NB4 (cell line): ENCODE results near the gene TSC1.

ENCODE experiments used
- DNase-seq: peaks from one replicate; pipeline ENCODE4 v3.0.0; 2010; ENCODE audit warnings: low read depth
- H3K4me3 ChIP-seq: one replicate; pipeline ENCODE4 v1.5.1; 2011; ENCODE audit warnings: mild to moderate bottlenecking, low read depth, low read length, moderate library complexity
- CTCF ChIP-seq: IDR thresholded peaks from one replicate; pipeline ENCODE4 v1.5.1; 2012; ENCODE audit warnings: low read depth, low read length
- MAX ChIP-seq: IDR thresholded peaks from 2 replicates; pipeline ENCODE4 v1.6.1; 2011; ENCODE audit warnings: low read depth, low read length
- MYC ChIP-seq: IDR thresholded peaks from 2 replicates; pipeline ENCODE4 v1.6.1; 2011; ENCODE audit warnings: low read depth, low read length
- POLR2A ChIP-seq: IDR thresholded peaks from 2 replicates; pipeline ENCODE4 v1.6.1; 2011; ENCODE audit warnings: mild to moderate bottlenecking; ENCODE audit not compliant: insufficient read length; ENCODE audit errors: extremely low read depth

TSC1 gene

GRCh38 chr9:132894862-132895835 lies 49.3 kb downstream of the TSC1 start:
- H3K4me3 ChIP-seq, result no peak overlapping the region
- DNase-seq, result no peak
- TF ChIP-seq MAX, result no peak
- TF ChIP-seq MYC, result no peak

- TF ChIP-seq MAX (no peak), MYC (no peak), POLR2A (no peak), CTCF (no peak)
- no peak overlapping the region for H3K4me3 ChIP-seq
- no peak for DNase-seq
These were observed 50.1 kb downstream of the TSC1 start for GRCh38 chr9:132894346-132894745.

- no peak for DNase-seq
- no peak for TF ChIP-seq MYC
- TF ChIP-seq POLR2A, result no peak
- TF ChIP-seq CTCF, result no peak
- no peak for TF ChIP-seq MAX
- no peak overlapping the region for H3K4me3 ChIP-seq
These were observed 52.0 kb downstream of the TSC1 start for GRCh38 chr9:132892400-132892799.

- DNase-seq, result no peak
- TF ChIP-seq CTCF, result no peak
- no peak for TF ChIP-seq MAX
- no peak for TF ChIP-seq POLR2A
- no peak for TF ChIP-seq MYC
- H3K4me3 ChIP-seq, result no peak overlapping the region
These were observed 56.3 kb downstream of the TSC1 start for GRCh38 chr9:132888151-132888550.

GRCh38 chr9:132887181-132888120 lies 57.0 kb downstream of the TSC1 start:
- TF ChIP-seq POLR2A (no peak), MYC (no peak), MAX (no peak), CTCF (no peak)
- DNase-seq, result peak; percentile 21
- H3K4me3 ChIP-seq, result no peak overlapping the region

GRCh38 chr9:132886334-132886725 lies 58.1 kb downstream of the TSC1 start:
- DNase-seq, result no peak
- H3K4me3 ChIP-seq, result no peak overlapping the region
- TF ChIP-seq CTCF (no peak), MAX (no peak)
